CD4-positive, alpha-beta T cell treated with Interleukin-2 at 100 ng/mL for 4 hours (primary cell): Measurements from ENCODE around the gene UBAP1.

ENCODE experiments used
- DNase-seq: peaks from one replicate; pipeline ENCODE4 v3.0.0-alpha.2; 2020; ENCODE audit warnings: low spot score

UBAP1 gene

DNA sequence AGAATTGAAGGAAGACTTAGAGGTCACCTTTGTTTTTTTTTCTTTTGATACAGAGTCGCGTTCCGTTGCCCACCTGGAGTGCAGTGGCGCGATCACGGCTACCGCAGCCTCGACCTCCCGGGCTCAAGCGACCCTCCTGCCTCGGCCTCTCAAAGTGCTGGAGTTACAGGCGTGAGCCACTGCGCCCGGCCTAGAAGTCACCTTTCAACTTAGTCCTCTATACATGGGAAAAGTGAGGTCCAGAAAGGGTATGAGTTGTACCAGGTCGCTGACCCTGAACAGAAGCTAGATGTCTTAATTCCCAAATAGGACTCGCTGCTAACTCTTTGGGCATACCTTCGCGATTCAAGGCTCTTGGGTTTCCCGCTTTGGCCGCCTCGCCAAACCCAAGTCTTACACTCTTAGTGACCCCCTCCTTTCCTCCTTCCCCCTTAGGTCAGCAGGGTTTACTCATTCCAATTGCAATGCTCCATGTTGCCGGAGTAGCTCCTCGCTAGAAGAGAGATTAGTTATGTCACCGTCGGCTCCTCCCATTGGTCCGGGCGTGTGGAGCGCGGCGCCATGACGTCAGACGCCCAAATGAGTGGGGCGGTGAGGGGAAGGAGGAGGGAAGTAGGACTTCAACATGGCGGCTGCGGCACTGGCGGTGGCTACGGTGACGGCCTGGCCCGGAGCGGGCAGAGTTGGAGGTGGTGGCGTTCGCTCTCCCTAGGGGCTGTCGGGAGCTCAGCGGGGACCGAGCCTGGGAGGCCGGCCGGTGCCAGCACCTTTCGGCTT lies at the start of gene UBAP1:
TSS of gene UBAP1 (plus strand) at position 608 of the 777 bp plus-strand sequence. CDS start 41,872 bp downstream, outside the sequence.
- DNase-seq = peak; percentile 95

DNA sequence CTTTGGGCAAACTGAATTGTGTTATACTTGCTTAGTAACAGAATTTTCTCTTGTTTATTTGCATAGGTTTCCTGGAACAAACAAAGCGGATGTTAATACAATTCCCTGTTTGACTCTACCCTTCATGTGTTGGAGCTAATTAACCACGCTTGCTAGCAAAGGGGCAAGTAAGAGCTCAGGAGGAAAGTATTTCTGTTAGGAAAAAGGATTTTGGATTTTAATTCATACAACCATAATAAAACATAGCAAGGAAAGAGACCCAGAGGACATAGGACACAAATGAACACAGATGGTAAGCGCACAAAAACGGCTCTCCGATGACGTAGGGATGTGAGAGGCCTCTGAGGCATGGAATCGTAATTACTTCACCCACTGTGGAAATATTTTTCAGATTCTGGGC lies 47.3 kb upstream of the UBAP1 start:
- no peak for DNase-seq

GRCh38 chr9:34133436-34133949 lies 45.4 kb upstream of the UBAP1 start:
- no peak for DNase-seq

DNA sequence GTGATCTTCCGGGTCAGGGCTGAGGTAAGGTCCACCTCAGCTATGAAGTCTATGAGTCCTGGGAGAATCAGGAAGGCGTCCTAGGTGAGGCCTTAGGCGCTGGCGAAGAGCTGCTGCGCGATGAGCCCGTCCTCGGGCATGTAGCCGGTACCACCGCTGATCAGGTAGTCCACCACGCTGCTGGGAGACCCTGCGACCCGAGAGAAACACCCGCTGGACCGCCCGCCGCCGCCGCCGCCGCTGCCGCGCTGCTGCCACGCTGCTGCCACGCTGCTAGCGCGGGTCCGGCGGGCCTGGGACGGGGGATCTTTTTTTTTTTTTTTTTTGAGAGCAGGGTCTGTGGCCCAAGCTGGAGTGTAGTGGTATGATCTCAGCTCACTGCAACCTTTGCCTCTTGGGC lies 44.3 kb upstream of the UBAP1 start:
- no peak for DNase-seq

DNA sequence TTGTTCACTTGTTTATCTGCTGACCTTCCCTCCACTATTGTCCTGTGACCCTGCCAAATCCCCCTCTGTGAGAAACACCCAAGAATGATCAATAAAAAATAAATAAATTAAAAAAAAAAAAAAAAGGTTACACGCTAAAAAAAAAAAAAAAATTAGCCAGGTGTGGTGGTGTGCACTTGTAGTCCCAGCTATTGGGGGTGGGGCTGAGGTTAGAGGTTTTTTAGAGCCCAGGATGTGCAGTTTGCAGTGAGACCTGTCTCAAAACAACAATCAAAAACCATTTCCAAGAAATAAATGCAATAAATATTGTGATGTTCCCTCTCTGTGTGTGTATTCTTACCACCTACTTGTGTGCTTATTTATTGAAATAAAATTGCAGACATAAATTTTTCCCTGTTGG lies 40.2 kb upstream of the UBAP1 start:
- DNase-seq = peak; percentile 15

DNA sequence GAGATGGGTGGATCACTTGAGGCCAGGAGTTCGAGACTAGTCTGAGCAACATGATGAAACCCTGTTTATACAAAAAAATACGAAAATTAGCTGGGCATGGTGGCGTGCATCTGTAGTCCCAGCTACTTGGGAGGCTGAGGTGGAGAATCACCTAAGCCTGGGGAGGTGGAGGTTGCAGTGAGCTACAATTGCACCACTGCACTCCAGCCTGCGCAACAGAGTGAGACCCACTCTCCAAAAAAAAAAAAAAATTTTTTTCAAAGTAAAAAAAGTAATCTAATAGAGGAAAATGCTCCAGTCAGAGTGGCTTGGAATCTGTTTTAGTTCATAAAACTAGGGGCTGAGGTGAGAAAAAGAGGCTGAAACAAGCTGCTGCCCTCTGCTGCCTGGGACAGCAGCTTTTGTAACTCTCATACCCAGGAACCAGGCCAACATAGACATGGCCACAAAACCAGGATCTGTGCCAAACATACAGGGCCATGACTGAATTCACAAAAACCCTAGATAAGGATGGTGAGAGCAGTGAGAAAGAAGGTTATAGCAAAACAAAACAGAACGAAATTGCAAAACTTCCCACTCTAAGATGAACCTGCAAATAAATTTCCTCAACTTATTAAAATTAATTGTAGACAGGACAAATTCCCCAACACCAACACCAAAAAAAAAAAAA lies 39.2 kb upstream of the UBAP1 start:
- DNase-seq = no peak

GRCh38 chr9:34140853-34141252 lies 38.0 kb upstream of the UBAP1 start:
- no peak for DNase-seq

DNA sequence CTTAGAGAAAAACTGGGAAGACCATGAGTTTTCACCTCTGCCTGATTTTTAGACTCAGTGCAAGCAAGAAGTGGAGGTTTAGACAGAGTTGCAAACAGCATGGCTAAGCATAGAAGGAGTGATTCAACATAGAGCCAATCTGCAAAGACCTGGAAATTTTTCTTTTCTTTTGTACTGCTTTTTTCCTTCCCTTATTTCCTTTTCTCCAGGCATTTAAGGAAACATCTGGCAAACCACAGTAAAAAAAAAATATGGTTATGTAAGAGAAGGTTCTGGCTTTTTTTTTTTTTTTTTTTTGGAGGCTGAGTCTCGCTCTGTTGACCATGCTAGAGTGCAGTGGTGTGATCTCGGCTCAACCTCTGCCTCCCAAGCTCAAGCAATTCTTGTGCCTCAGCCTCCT lies 35.7 kb upstream of the UBAP1 start:
- no peak for DNase-seq

- no peak for DNase-seq
Observed at GRCh38 chr9:34145165-34145564, 33.7 kb upstream of the UBAP1 start.

DNA sequence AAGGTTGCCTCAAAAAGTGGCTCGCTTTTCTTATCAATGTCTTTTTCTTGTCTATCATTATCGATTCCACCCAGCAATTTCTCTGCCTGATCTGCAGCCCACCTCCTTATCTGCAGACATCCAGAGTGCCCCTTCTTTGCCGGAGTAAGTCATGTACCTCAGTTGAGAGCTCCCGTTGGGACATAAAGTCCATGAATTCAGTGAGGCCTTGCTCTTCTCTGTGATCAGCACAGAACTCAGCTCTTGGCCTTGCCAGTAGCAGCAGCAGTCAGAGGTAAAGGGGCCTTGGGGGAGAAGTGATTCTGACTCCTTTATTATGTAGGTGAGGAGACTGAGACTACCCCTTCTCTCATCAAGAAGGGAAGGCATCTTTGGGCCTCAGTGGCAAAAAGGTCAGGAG lies 27.4 kb upstream of the UBAP1 start:
- no peak for DNase-seq

GRCh38 chr9:34154057-34154456 lies 24.8 kb upstream of the UBAP1 start:
- DNase-seq = no peak

DNA sequence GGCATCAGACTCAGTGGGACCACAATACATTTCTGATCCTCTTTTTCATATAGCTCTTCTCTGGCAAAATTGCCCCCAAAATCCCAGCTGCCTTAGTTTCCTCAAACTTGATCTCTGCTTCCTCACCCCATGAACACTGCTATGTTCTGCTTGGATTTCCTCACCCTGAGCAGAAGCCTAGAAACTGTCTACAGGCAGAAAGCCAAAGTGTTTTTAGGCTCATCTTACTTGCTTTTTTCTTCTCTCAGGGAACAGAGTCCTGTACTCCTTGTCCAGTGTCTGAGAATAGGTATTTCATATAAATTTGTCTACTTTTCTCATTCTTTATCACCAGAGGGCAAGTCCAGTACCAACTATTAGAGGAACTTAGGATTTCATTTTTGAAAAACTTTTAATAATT lies 21.5 kb upstream of the UBAP1 start:
- DNase-seq = no peak

DNA sequence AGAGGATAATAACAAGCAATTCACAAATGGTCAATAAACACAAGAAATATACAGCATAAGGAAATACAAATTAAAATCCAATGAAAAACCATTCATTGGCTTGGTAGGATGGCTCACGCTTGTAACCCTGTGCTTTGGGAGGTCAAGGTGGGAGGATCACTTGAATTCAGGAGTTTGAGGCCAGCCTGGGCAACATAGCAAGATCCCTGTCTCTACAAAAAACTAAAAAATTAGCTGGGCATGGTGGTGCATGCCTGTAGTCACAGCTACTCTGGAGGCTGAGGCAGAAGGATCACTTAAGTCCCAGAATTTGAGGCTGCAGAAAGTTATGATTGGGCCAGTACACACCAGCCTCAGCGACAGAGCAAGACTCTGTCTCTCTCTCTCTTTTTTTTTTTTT lies 20.9 kb upstream of the UBAP1 start:
- DNase-seq = no peak

- DNase-seq = no peak
Observed at GRCh38 chr9:34158362-34158869, 20.4 kb upstream of the UBAP1 start.

DNA sequence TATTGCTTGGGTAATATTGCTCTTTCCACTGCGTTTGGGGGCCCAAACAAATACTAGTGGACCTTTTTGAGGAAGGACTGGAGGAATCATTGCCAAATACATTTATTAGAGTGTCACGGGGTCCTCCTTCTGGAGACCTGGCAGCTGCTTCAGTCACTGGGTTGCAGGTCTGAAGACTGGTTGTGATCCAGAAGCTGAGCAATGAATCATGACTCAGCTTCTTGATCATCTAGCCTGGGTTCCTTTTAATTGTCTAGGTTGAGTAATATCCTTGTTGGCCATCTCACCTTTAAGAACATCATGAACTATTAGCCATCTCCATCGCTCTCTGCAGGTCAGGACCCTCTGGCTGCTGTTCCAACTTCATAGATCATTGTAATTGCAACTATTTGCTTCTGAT lies 15.4 kb upstream of the UBAP1 start:
- DNase-seq = no peak

- no peak for DNase-seq
Observed at GRCh38 chr9:34169125-34169524, 9.7 kb upstream of the UBAP1 start.

DNA sequence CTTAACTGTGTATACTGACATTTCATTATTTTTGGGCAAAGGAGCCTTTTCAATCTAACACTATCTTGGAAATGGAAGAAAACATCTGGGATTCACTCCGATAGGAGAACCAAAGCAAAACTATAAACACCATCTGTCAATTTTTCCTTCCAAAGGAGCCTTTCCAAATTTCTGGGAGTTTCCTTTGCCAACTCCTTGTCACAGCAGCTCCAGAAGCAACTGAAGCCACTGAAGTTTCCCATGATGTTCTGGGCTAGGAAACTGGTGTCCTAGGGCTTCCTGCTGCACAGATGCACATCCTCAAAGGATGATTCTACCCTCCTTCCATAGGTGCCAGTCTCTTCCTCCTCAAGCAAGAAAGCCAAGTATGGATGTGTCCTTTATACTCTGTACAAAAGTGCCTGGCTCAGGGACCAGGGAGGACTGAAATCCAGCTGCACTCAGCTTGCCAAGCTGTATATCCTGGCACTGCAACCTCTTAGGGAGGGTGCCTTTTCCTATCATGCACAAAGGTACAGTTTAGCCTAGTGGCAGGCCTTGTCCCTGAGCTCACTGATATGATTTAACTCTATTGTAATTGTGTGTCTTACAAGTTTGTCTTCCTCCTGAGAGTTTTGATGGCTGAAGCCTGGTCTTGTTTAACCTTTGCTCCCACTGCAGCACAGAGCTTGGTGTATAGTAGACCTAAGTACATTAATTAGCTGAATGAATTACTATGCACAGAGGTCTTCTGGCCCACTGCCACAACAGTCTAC lies 8.4 kb upstream of the UBAP1 start:
- DNase-seq = no peak

DNA sequence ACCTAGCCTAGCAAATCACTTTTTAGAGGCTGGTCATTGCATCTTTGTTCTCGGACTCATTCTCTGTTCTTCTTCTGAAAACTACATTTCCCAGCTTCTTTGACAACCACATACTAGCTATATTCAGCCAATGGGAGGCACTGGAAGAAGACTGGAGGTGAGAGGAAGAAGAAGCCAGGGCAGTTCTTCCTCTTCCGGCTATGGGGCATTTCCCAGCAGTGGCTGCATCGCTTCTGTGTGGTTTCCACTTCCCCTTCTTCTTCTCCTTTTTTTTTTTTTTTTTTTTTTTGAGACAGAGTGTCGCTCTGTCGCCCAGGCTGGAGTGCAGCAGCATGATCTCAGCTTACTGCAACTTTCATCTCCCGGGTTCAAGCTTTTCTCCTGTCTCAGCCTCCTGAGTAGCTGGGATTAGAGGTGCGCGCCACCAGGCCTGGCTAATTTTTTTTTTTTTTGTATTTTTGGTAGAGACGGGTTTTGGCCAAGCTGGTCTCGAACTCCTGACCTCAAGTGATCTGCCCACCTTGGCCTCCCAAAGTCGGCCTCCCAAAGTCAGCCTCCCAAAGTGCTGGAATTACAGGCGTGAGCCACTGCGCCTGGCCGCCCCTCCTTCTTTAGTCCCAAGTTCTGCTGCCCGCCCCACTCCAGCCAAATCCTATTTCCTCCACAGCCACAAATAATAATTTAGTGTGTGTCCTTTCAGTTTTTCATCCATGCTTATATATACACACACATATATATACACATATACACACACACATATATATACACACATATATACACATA lies 6.9 kb upstream of the UBAP1 start:
- peak; percentile 68 for DNase-seq

- no peak for DNase-seq
Observed at GRCh38 chr9:34176089-34176488, 2.8 kb upstream of the UBAP1 start.

DNA sequence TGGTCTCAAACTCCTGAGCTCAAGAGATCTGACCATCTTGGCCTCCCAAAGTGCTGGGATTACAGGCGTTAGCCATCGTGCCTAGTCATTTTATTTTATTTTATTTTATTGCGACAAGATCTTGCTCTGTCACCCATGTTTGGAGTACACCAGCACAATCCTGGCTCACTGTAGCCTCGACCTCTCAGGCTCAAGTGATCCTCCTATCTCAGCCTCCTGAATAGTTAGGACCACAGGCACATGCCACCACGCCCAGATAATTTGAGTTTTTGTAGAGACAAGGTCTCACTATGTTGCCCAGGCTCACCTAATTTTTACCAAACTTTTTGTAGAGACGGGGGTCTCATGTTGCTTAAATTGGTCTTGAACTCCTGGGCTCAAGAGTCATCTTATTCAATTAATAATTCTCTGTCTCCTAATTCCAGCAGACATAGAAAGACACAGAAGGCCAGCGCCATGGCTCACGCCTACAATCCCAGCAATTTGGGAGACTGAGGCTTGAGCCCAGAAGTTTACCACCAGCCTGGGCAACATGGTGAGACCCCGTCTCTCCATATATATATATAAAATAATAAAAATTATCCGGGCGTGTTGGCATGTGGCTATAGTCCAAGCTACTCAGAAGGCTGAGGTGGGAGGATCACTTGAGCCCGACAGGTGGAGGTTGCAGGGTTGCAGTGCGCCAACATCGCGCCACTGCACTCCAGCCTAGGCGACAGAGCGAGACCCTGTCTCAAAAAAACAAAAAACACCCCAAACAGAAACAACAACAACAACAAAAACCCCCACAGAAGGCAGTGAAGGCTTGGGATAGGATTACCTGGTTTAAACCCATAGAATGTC lies 1.0 kb upstream of the UBAP1 start:
- no peak for DNase-seq
